ENCODE results near the gene VSTM2B. TPM values are rescaled to one million over a fixed set of nuclear protein-coding genes. Genes with fewer than 3 reads are reported as not detected.
"Not testable (repeated sequence)": the region's sequence is repeated elsewhere in the genome, so short reads cannot be mapped to it uniquely, and the experiment has no call there.

Gene VSTM2B
- total and polyA plus RNA-seq, 10 donors = not detected

GRCh38 chr19:29542327-29542726, 16.5 kb downstream of the VSTM2B start:
- WGBS, 5 donors = 58 to 70% (median 68%) methylated on average over 3 of the region's 3 CpGs

GRCh38 chr19:29542776-29543175, 17.0 kb downstream of the VSTM2B start:
- intact Hi-C loops (cut with DNase I; ENCODE audit: low total_unique reads) = no loop called here
- WGBS, 5 donors = 67 to 81% (median 76%) methylated on average over 3 of the region's 3 CpGs
- TF ChIP-seq POLR2A (IDR thresholded peaks at IDR 0.05) (no peak), CTCF (IDR thresholded peaks at IDR 0.05 in 8 of 11, conservative IDR thresholded peaks at IDR 0.05 in 3 of 11) (no peak), POLR2AphosphoS5 (IDR thresholded peaks at IDR 0.05) (no peak)
- Histone ChIP-seq H3K36me3 (no peaks in the 10 kb centered on the region), H3K27me3 (replicated peaks in 1 of 7) (peaks cover 0 to 42% (median 0%) of the 10 kb centered on the region in 7 donors), H3K9me3 (peaks cover 0 to 15% (median 2%) of the 10 kb centered on the region in 8 donors), H3K4me3 (no peak overlapping the region), H3K27ac (no peak overlapping the region), H3K4me1 (no peaks in the 10 kb centered on the region)
- DNase-seq = peak; percentile 29

More at GRCh38 chr19:29542327-29542726, 16.5 kb downstream of the VSTM2B start:
- intact Hi-C loops (cut with DNase I; ENCODE audit: low total_unique reads) = no loop called here
- TF ChIP-seq POLR2A (IDR thresholded peaks at IDR 0.05) (no peak), POLR2AphosphoS5 (IDR thresholded peaks at IDR 0.05) (no peak), CTCF (IDR thresholded peaks at IDR 0.05 in 8 of 11, conservative IDR thresholded peaks at IDR 0.05 in 3 of 11) (no peak)
- H3K36me3 ChIP-seq = no peaks in the 10 kb centered on the region
- no peaks in the 10 kb centered on the region for H3K4me1 ChIP-seq
- no peak overlapping the region for H3K4me3 ChIP-seq
- DNase-seq = no peak
- peaks cover 0 to 45% (median 0%) of the 10 kb centered on the region in 7 donors for H3K27me3 ChIP-seq (replicated peaks in 1 of 7)
- H3K27ac ChIP-seq = no peak overlapping the region
- H3K9me3 ChIP-seq = peaks cover 0 to 15% (median 2%) of the 10 kb centered on the region in 8 donors

- H3K36me3 ChIP-seq = no peaks in the 10 kb centered on the region
- WGBS, 5 donors = 63 to 77% (median 73%) methylated on average over 2 of the region's 2 CpGs
- TF ChIP-seq CTCF (IDR thresholded peaks at IDR 0.05 in 8 of 11, conservative IDR thresholded peaks at IDR 0.05 in 3 of 11) = no peak
- no peak for TF ChIP-seq POLR2AphosphoS5 (IDR thresholded peaks at IDR 0.05)
- TF ChIP-seq POLR2A (IDR thresholded peaks at IDR 0.05) = no peak
- H3K9me3 ChIP-seq = peaks cover 0 to 15% (median 2%) of the 10 kb centered on the region in 8 donors
- H3K4me3 ChIP-seq = no peak overlapping the region
- peak; percentile 39 for DNase-seq
- no peak overlapping the region for H3K27ac ChIP-seq
- H3K27me3 ChIP-seq (replicated peaks in 1 of 7) = peaks cover 0 to 38% (median 0%) of the 10 kb centered on the region in 7 donors
- intact Hi-C loops (cut with DNase I; ENCODE audit: low total_unique reads) = no loop called here
- no peaks in the 10 kb centered on the region for H3K4me1 ChIP-seq
Observed at GRCh38 chr19:29543381-29543780, 17.6 kb downstream of the VSTM2B start.

- peak; percentile 51 for DNase-seq
- intact Hi-C loops (cut with DNase I; ENCODE audit: low total_unique reads) = no loop called here
- TF ChIP-seq POLR2AphosphoS5 (IDR thresholded peaks at IDR 0.05) (no peak), POLR2A (IDR thresholded peaks at IDR 0.05) (no peak), CTCF (IDR thresholded peaks at IDR 0.05 in 8 of 11, conservative IDR thresholded peaks at IDR 0.05 in 3 of 11) (no peak)
- peaks cover 0 to 10% (median 2%) of the 10 kb centered on the region in 8 donors for H3K9me3 ChIP-seq
- no peak overlapping the region for H3K4me3 ChIP-seq
- H3K27me3 ChIP-seq (replicated peaks in 1 of 7) = peaks cover 0 to 32% (median 0%) of the 10 kb centered on the region in 7 donors
- H3K4me1 ChIP-seq = no peaks in the 10 kb centered on the region
- WGBS, 5 donors = 81 to 87% (median 84%) methylated on average over 15 of the region's 15 CpGs
- no peaks in the 10 kb centered on the region for H3K36me3 ChIP-seq
- H3K27ac ChIP-seq = no peak overlapping the region
Observed at GRCh38 chr19:29544656-29545360, 19.0 kb downstream of the VSTM2B start.

GRCh38 chr19:29545447-29545846, 19.7 kb downstream of the VSTM2B start:
- WGBS, 5 donors = 85 to 96% (median 89%) methylated on average over 4 of the region's 4 CpGs
- intact Hi-C loops (cut with DNase I; ENCODE audit: low total_unique reads) = not testable (repeated sequence)

More at GRCh38 chr19:29545447-29545846, 19.7 kb downstream of the VSTM2B start:
- not testable (repeated sequence) for H3K27ac ChIP-seq, H3K4me3 ChIP-seq, H3K4me1 ChIP-seq, DNase-seq, H3K36me3 ChIP-seq
- peaks cover 0 to 32% (median 0%) of the 10 kb centered on the region in 7 donors for H3K27me3 ChIP-seq (replicated peaks in 1 of 7)
- peaks cover 0 to 10% (median 2%) of the 10 kb centered on the region in 8 donors for H3K9me3 ChIP-seq

All from spleen (tissue), 11 donors.